Hippocampal formation (tissue), 2 donors: ENCODE measurements around the gene CPEB3.
"Not testable (repeated sequence)": the region's sequence is repeated elsewhere in the genome, so short reads cannot be mapped to it uniquely, and the experiment has no call there.

ENCODE experiments used
- DNase-seq, 2 donors: peaks; one replicate each; lab custom pipeline; 2025; lab: John Stamatoyannopoulos, UW

CPEB3 gene

GRCh38 chr10:92031580-92031979 lies 259.3 kb downstream of the CPEB3 start:
- DNase-seq = no peak

GRCh38 chr10:92027141-92027540 lies 263.7 kb downstream of the CPEB3 start:
- DNase-seq = no peak

GRCh38 chr10:92025340-92025739 lies 265.5 kb downstream of the CPEB3 start:
- not testable (repeated sequence) for DNase-seq

- no peak for DNase-seq
These were observed 266.2 kb downstream of the CPEB3 start for GRCh38 chr10:92024700-92025099.

GRCh38 chr10:92014620-92015019 lies 276.3 kb downstream of the CPEB3 start:
- DNase-seq = no peak

GRCh38 chr10:92011560-92012214 lies 279.2 kb downstream of the CPEB3 start:
- DNase-seq = no peak

- DNase-seq = no peak
These were observed 280.7 kb downstream of the CPEB3 start for GRCh38 chr10:92010047-92010735.

- DNase-seq = no peak
These were observed 281.4 kb downstream of the CPEB3 start for GRCh38 chr10:92009445-92009844.

- DNase-seq = no peak
These were observed 284.9 kb downstream of the CPEB3 start for GRCh38 chr10:92005978-92006377.

- DNase-seq = no peak
These were observed 287.6 kb downstream of the CPEB3 start for GRCh38 chr10:92003258-92003657.

GRCh38 chr10:92001995-92002394 lies 288.9 kb downstream of the CPEB3 start:
- DNase-seq = no peak

- no peak for DNase-seq
These were observed 289.3 kb downstream of the CPEB3 start for GRCh38 chr10:92001581-92001980.
